RKO (cell line): ENCODE data around the gene CKM.
A peak's percentile ranks its signal among the peaks of the same experiment; 100 is the strongest.

Source experiments
- DNase-seq: peaks from one replicate; pipeline ENCODE4 v3.0.0-alpha.2; 2016; ENCODE audit warnings: low spot score

CKM gene

GRCh38 chr19:45322744-45323281, at the start of gene CKM:
CKM (minus strand) TSS chr19:45322875; CDS start chr19:45319713, 3,162 bp downstream.
- no peak for DNase-seq

DNA sequence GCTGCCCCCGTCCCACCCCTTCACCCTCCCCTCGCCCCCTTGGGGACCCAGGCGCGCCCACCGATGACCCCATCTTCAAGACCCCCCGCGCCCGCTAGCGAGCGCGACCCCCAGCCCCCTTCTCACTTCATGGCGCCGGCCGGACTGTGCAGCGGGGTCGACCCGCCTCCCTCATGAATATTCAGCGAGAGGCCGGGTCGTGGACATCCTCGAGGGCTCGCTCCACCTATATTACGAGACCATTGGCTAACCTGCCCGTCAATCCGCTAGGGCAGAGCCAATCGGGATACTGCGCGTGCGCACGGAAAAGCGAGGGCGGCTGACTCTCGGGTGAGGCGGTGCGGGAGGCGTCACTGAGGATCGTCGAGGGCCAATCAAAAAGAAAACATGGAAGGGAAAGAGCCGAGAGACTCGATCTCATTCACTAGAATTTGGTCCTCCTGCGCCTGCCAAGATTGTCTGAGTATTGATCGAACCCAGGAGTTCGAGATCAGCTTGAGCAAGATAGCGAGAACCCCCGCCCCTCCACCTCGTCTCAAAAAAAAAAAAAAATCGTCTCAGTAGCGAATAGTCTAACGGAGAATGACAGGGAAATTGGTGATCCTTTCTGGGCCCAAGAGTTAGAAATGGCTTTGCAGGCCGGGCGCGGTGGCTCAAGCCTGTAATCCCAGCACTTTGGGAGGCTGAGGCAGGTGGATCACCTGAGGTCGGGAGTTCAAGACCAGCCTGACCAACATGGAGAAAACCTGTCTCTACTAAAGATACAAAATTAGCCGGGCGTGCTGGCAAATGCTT, 47.9 kb upstream of the CKM start, which contains the start of gene ERCC2:
Gene ERCC2 (minus strand): TSS at position 164 of the 795 bp plus-strand sequence. CDS start 33 bp downstream, at position 131.
- peak; percentile 97 for DNase-seq

- peak; percentile 34 for DNase-seq
Observed at GRCh38 chr19:45368737-45369340, 46.2 kb upstream of the CKM start.

DNA sequence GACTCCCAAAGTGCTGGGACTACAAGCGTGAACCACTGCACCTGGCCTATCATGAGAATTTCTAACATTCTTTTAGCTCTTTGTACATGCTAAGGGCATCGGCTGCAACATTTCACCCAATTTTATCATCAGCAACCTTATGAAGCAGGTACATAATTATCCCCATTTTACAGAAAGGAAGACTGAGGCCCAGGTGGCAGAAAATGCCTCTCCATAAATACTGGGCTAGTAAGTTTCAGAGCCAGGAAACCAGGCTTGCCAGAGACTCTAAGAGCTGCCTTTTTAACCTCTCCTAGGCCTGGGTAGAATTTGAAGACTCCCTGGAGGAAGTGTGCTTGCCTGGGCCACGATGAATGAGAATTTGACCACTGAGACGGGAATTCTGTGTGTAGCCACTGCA, 45.5 kb upstream of the CKM start:
- no peak for DNase-seq

- DNase-seq, result no peak
Observed at GRCh38 chr19:45364696-45365095, 42.0 kb upstream of the CKM start.

DNA sequence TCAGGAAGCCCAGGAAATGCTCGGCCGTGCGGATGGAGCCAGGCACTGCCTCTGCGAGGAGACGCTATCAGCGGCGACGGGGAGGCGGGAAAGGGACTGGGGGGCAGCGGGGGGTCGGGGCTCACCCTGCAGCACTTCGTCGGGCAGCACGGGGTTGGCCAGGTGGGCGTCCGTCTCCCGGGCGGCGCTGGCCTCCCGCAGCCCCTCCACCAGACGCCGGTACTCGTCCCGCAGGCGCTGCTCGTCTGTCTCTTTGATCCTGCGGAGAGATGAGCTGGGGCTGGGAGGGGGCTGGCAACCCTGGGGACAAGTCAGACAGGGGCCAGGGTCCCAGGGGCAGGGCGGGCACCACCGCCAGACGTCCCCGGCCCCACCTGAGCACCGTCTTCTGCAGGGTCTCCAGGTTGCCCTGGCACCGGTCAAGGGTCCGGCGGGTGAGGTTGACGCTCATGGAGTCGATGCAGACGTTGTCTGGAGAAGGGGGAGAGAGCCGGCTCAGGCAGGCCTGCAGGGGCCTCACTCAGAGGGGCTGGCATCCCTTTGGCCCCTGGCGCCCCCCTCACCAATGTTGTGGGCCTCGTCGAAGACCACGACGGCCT, 41.3 kb upstream of the CKM start:
- no peak for DNase-seq

DNA sequence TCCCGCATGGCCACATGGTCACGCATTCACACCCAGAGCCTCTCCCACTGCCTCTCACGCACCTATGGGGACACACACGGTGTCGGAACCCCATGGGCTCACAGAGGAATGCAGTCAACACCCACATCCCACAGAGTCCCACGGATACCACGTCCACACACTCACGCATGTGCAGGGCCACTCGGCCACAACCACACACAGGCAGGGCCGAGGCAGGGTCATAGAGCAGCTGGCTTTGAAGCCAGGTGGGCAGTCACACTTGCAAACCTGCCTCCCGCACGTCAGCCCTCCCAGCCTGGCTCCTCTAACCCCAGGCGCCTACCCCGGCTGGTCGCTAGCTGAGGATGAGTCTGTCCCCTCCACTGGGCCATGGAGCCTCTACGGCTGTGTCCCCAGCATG, 39.6 kb upstream of the CKM start:
- no peak for DNase-seq

GRCh38 chr19:45361608-45362007, 38.9 kb upstream of the CKM start:
- no peak for DNase-seq

DNA sequence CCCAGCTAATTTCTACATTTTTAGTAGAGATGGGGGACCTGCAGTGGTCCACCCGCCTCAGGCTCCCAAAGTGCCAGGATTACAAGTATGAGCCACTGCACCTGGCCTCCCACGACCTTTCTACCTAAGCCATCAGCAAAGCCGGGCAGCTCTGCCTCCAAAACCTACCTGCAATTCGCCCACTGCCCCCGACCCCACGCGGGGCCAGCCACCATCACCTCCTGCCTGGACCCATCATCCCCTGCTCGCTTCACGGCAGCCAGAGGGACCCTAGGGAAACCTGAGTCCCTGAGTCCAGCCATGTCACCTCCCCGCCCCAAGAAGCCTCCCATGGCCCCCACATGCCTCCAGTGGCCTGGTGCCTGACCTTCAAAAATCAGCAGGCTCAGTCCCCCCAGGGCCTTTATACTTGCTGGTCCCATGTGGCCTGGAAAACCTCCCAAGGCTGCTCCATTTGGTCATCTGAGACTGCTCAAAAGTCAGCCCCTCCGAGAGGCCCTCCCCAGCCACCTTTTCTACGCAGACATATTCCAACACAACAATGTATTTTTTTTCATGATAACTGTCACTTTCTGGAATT, 35.6 kb upstream of the CKM start:
- no peak for DNase-seq

- DNase-seq, result no peak
Observed at GRCh38 chr19:45357445-45357783, 34.7 kb upstream of the CKM start.

DNA sequence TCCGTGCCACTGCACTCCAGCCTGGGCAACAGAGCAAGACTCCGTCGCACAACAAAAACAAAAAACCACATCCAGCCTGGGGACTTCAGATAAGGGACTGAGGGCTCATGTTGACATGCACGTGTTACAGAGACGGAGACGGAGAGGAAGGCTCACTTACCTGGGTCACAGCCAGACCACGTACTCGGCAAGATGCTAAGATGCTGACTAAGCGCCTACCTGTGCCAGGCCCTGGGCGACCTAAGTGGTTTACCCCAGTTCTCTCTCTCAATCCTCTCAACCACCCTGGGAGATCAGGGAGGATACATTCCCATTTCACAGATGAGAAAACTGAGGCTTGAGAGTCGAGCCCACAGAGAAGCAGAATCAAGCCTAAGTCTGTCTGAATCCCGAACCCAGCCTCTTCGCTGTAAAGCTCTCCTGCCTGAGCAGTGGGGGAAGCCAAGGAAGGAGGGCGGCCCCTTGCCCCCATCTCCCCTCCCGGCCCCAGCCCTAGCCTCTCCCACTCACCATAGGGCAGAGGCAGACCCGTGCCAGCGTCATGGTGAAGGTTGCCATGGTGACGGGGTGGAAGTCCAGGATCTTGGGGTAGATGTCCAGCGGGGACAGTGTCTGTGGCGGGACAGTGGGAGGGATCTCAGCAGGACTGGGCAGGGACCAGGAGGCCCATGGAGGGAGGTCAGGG, 34.2 kb upstream of the CKM start:
- no peak for DNase-seq

- no peak for DNase-seq
Observed at GRCh38 chr19:45355910-45356309, 33.2 kb upstream of the CKM start.

GRCh38 chr19:45355402-45355801, 32.7 kb upstream of the CKM start:
- DNase-seq, result no peak

- no peak for DNase-seq
Observed at GRCh38 chr19:45354241-45354842, 31.7 kb upstream of the CKM start.

DNA sequence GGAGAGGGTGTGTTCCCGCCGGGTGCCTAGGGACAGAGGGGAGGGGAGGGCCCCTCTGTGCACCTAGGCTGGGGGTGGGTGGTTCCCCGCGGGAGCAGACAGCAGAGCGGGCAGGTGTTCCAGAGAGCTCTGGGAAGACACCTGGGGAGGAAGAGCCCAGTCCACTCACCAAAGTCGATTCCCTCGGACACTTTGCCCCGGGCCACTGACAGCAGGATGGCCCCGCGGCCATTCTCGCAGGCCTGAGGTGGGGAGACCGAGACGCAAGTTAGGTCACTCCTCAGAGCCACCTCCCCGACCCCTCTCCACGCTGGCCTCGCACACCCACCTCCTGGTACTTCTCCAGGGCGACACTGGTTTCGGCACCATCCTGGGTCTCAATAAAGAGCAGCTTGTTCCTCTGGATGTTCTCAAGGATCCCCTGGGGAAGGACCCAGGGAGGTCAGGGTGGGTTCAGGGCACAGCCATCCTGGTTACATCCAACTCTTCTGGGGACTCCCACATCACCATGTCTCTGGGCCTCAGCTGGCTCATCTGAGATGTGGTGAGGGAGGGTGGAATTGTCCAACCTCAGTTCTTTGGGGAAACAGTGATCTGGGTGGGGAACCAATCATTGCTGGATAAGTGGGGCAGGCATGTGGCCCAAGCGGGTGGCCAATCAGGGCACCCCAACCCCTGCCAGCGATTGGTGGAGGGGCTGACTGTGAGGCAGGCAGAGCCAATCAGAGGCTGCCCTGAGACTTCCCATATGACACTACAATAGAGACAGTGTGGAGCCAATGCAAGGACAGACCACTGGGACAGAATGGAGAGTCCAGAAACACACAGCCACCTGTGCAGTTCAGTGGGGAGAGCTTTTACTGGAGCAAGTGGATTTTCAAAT, 30.5 kb upstream of the CKM start:
- no peak for DNase-seq

- DNase-seq, result no peak
Observed at GRCh38 chr19:45352471-45352870, 29.8 kb upstream of the CKM start.

DNA sequence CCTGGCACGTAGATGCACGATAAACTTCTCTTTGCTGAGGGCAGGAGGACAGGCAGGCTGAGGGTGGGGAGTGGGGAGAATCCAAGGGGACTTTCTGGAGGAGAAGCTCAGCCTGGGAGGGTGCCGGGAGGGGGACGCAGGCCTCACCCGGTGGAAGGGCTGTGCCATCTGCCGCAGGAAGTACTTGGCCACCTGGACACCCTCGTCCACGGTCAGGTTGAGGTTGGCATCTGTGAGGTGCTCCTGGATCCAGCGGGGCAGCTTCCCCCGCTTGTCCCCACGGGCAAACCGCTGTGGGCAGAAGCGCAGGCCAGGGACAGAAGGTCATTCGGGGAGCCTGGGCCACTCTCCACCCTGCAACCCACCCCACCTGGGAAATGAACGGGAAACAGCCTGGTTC, 29.4 kb upstream of the CKM start:
- no peak for DNase-seq

GRCh38 chr19:45351401-45351952, 28.8 kb upstream of the CKM start:
- DNase-seq, result no peak

DNA sequence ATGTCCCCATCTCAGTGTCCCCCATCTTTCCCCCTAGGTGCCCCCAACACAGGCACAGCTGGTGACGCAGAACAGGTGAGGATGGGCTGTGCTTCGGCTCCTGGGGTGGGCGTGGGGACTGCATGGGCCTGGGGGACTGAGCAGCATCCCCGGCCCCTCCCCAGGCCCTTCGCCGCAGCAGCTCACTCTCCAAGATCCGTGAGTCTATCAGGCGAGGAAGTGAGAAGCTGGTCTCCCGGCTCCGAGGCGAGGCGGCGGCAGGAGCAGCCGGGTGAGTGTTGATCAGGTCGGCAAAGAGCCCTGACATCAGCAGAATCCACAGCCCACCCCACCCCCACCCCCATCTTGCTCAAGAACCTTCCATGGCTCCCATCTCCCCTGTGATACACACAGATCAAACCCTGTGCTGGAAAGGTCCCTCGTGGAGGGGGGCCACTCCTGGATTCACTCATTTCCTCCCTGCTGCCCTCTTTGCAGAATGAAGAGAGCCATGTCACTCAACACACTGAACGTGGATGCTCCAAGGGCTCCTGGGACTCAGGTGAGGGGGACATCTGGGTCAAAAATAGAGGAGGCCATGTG, 27.9 kb upstream of the CKM start:
- no peak for DNase-seq

DNA sequence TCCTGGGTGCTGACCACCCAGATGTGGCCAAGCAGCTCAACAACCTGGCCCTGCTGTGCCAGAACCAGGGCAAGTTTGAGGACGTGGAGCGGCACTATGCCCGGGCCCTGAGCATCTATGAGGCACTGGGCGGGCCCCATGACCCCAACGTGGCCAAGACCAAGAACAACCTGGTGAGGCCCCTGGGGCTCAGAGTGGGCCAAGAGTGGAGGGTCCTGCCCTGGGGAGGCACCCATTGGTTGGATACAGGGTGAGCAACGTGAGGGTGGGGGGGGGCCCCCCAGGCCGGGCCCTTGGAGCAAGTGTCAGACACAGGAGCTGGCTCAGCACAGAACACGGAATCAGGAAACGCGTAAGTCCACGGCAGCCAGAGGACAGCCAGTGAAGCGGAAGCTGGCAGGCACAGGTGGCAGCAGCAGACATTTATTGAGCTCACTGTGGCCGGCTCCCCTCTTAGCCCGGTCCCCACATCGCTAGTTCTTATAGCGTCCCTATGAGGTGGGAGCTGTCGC, 26.8 kb upstream of the CKM start:
- no peak for DNase-seq
